ENCODE results near the gene WIPF3.
"Not testable (repeated sequence)": the region's sequence is repeated elsewhere in the genome, so short reads cannot be mapped to it uniquely, and the experiment has no call there.

WIPF3 gene

DNA sequence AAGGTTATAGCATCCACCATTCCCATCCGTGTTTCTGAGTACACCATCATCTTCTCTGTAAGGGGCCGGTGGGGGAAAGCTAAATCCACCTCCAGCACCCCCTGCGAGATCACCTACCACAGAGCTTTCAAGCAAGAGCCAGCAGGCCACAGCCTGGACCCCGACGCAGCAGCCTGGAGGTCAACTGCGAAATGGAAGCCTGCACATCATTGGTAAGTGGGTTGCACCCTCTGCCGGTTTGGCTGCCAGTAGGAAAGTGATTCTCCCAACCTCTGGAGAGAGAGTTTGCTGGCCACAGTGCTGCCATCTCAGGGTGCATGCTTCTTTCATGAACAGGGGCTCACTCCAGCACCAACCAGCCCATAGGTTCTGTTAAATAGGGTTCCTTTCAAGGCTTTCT is 81.7 kb downstream of the WIPF3 start:
- TF ChIP-seq, protein P1, sequence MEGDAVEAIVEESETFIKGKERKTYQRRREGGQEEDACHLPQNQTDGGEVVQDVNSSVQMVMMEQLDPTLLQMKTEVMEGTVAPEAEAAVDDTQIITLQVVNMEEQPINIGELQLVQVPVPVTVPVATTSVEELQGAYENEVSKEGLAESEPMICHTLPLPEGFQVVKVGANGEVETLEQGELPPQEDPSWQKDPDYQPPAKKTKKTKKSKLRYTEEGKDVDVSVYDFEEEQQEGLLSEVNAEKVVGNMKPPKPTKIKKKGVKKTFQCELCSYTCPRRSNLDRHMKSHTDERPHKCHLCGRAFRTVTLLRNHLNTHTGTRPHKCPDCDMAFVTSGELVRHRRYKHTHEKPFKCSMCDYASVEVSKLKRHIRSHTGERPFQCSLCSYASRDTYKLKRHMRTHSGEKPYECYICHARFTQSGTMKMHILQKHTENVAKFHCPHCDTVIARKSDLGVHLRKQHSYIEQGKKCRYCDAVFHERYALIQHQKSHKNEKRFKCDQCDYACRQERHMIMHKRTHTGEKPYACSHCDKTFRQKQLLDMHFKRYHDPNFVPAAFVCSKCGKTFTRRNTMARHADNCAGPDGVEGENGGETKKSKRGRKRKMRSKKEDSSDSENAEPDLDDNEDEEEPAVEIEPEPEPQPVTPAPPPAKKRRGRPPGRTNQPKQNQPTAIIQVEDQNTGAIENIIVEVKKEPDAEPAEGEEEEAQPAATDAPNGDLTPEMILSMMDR (IDR thresholded peaks at IDR 0.05; ENCODE audit: low read depth, low read length, missing control alignments), result no peak
- no peak overlapping the region for H3K4me3 ChIP-seq (replicated peaks; ENCODE audit: low read depth, low read length)
- DNase-seq (ENCODE audit: extremely low read depth, low read depth), result no peak

- H3K4me3 ChIP-seq (replicated peaks; ENCODE audit: low read depth, low read length), result no peak overlapping the region
- TF ChIP-seq, protein P1 (IDR thresholded peaks at IDR 0.05; ENCODE audit: low read depth, low read length, missing control alignments), result no peak
- no peak for DNase-seq (ENCODE audit: extremely low read depth, low read depth)
Observed at GRCh38 chr7:29889288-29889687, 83.0 kb downstream of the WIPF3 start.

DNA sequence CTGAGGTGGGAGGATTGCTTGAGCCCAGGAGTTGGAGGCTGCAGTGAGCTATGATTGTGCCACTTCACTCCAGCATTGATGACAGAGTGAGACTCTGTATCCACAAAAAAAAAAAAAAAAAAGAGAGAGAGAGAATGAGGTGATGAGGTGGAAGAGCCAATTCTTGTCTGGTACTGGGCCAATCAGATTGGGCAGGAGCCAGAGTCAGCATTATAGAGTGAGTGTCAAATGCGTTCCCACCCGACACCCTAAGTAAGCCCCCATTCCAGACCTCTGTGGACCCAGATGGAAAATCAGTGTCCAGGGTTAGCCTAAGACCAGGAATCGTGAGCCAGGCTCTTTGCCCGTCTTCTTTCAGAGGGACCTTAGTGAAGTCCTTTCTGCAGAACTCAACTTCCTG is 83.9 kb downstream of the WIPF3 start:
- DNase-seq (ENCODE audit: extremely low read depth, low read depth), result no peak
- TF ChIP-seq, protein P1 (IDR thresholded peaks at IDR 0.05; ENCODE audit: low read depth, low read length, missing control alignments), result no peak
- no peak overlapping the region for H3K4me3 ChIP-seq (replicated peaks; ENCODE audit: low read depth, low read length)

GRCh38 chr7:29890786-29891185 is 84.5 kb downstream of the WIPF3 start:
- not testable (repeated sequence) for H3K4me3 ChIP-seq (replicated peaks; ENCODE audit: low read depth, low read length); DNase-seq (ENCODE audit: extremely low read depth, low read depth)

DNA sequence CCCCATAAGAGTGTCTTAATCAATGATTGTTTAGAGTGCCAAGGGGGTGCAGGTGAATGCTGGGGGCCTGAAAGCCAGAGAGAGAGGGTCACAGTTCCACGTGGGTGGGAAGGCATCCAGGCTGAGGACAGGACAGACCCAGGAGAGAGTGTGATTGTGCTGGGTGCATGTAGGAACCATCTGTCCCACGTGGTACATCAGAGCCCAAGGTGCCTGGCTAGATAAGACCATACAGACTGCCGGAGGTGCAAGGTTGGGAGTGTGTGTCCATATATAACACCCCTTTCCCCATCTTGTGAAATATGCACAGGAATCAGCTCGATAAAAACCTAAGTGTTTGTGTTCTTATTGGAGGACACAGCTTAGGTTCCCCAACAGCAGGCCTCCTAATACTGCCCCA is 85.5 kb downstream of the WIPF3 start:
- DNase-seq (ENCODE audit: extremely low read depth, low read depth), result no peak
- H3K4me3 ChIP-seq (replicated peaks; ENCODE audit: low read depth, low read length), result no peak overlapping the region
- TF ChIP-seq, protein P1 (IDR thresholded peaks at IDR 0.05; ENCODE audit: low read depth, low read length, missing control alignments), result no peak

GRCh38 chr7:29892231-29892630 is 85.9 kb downstream of the WIPF3 start:
- no peak for DNase-seq (ENCODE audit: extremely low read depth, low read depth)
- TF ChIP-seq, protein P1 (IDR thresholded peaks at IDR 0.05; ENCODE audit: low read depth, low read length, missing control alignments), result no peak
- no peak overlapping the region for H3K4me3 ChIP-seq (replicated peaks; ENCODE audit: low read depth, low read length)

- no peak overlapping the region for H3K4me3 ChIP-seq (replicated peaks; ENCODE audit: low read depth, low read length)
- no peak for DNase-seq (ENCODE audit: extremely low read depth, low read depth)
- TF ChIP-seq, protein P1 (IDR thresholded peaks at IDR 0.05; ENCODE audit: low read depth, low read length, missing control alignments), result no peak
Observed at GRCh38 chr7:29893351-29893965, 87.2 kb downstream of the WIPF3 start.
